SU-DHL-6 (cell line): ENCODE measurements around the gene ESYT2.
A peak's percentile ranks its signal among the peaks of the same experiment; 100 is the strongest.
"Not testable (repeated sequence)": the region's sequence is repeated elsewhere in the genome, so short reads cannot be mapped to it uniquely, and the experiment has no call there.

ENCODE experiments used
- H2AFZ ChIP-seq: fragments of 200-600 bp; sonication (generic); 2 replicates; pipeline ENCODE4 v1.6.1; 2014; ENCODE audit warnings: low read depth, mild to moderate bottlenecking, moderate library complexity, mixed read lengths, antibody characterized with exemption, low read length; ENCODE audit not compliant: severe bottlenecking
- H3F3A ChIP-seq: fragments of 200-600 bp; shearing (Covaris generic); 2 replicates; pipeline ENCODE4 v1.6.0; 2016; ENCODE audit warnings: antibody characterized with exemption, mild to moderate bottlenecking; ENCODE audit not compliant: insufficient read depth
- H3K27ac ChIP-seq: fragments of 200-600 bp; sonication (generic); 2 replicates; pipeline ENCODE4 v1.5.1; 2016; ENCODE audit warnings: low read depth, mild to moderate bottlenecking, low read length, moderate library complexity, mixed read lengths
- H3K27me3 ChIP-seq: fragments of 200-600 bp; sonication (generic), shearing (Covaris generic); 2 replicates; pipeline ENCODE4 v1.6.0; 2014; ENCODE audit warnings: mild to moderate bottlenecking, low read length
- H3K36me3 ChIP-seq: fragments of 200-600 bp; sonication (generic); 2 replicates; pipeline ENCODE4 v1.6.1; 2014; ENCODE audit warnings: mild to moderate bottlenecking, low read length, mixed read lengths
- H3K4me2 ChIP-seq: fragments of 300-600, 200-600 bp; shearing (Covaris generic), sonication (generic); 2 replicates; pipeline ENCODE4 v1.6.0; 2014; ENCODE audit warnings: low read length, low read depth, mild to moderate bottlenecking; ENCODE audit not compliant: poor library complexity, severe bottlenecking
- H3K4me3 ChIP-seq: fragments of 200-600 bp; sonication (generic); 2 replicates; pipeline ENCODE4 v1.5.1; 2014; ENCODE audit warnings: antibody characterized with exemption, low read length, mild to moderate bottlenecking, mixed read lengths; ENCODE audit not compliant: insufficient read depth, poor library complexity, severe bottlenecking
- H3K79me2 ChIP-seq: fragments of 200-600 bp; sonication (generic); 2 replicates; pipeline ENCODE4 v1.6.1; 2014; ENCODE audit warnings: mild to moderate bottlenecking, low read length, moderate library complexity; ENCODE audit not compliant: insufficient read depth
- H3K9ac ChIP-seq: fragments of 200-600 bp; sonication (generic); 2 replicates; pipeline ENCODE4 v1.7.0; 2014; ENCODE audit warnings: mild to moderate bottlenecking, low read length
- H3K9me2 ChIP-seq: fragments of 200-600 bp; sonication (generic); replicated peaks from 2 replicates; pipeline ENCODE4 v1.6.1; 2014; ENCODE audit warnings: low read length; ENCODE audit not compliant: insufficient read depth
- H3K9me3 ChIP-seq: fragments of 200-600 bp; sonication (generic); 2 replicates; pipeline ENCODE4 v1.6.1; 2014; ENCODE audit warnings: low read length, mixed read lengths; ENCODE audit not compliant: insufficient read depth
- H4K20me1 ChIP-seq: fragments of 200-600 bp; sonication (generic); 2 replicates; pipeline ENCODE4 v1.6.1; 2014; ENCODE audit warnings: low read depth, mild to moderate bottlenecking, antibody characterized with exemption, low read length, moderate library complexity, mixed read lengths
- CTCF ChIP-seq: fragments of 200-600 bp; sonication (generic); IDR thresholded peaks from one replicate; pipeline ENCODE4 v1.5.1; 2017; ENCODE audit warnings: antibody characterized with exemption, mild to moderate bottlenecking, low read length, moderate library complexity; ENCODE audit not compliant: insufficient read depth, poor library complexity, severe bottlenecking
- EZH2phosphoT487 ChIP-seq: fragments of 200-600 bp; sonication (generic), shearing (Covaris generic); conservative IDR thresholded peaks from 2 replicates; pipeline ENCODE4 v1.6.1; 2018; ENCODE audit warnings: mild to moderate bottlenecking, antibody characterized with exemption, low read length, moderate library complexity, mixed read lengths

ESYT2 gene

GRCh38 chr7:158863611-158864506 lies 34.5 kb upstream of the ESYT2 start:
- H3K9ac ChIP-seq = no peak overlapping the region
- no peaks in the 10 kb centered on the region for H3K9me2 ChIP-seq
- H3F3A ChIP-seq = no peaks in the 10 kb centered on the region
- no peaks in the 10 kb centered on the region for H4K20me1 ChIP-seq
- TF ChIP-seq CTCF (no peak), EZH2phosphoT487 (no peak)
- no peak overlapping the region for H3K27ac ChIP-seq
- H3K4me2 ChIP-seq = peak overlapping the region; percentile 15
- no peaks in the 10 kb centered on the region for H3K27me3 ChIP-seq
- no peak overlapping the region for H2AFZ ChIP-seq
- H3K9me3 ChIP-seq = no peaks in the 10 kb centered on the region
- no peaks in the 10 kb centered on the region for H3K36me3 ChIP-seq
- no peak overlapping the region for H3K4me3 ChIP-seq
- H3K79me2 ChIP-seq = no peaks in the 10 kb centered on the region

- H3K4me2 ChIP-seq, H3K27me3 ChIP-seq, H3K9me3 ChIP-seq, H2AFZ ChIP-seq, H3K36me3 ChIP-seq, H3K79me2 ChIP-seq, H3K4me3 ChIP-seq, H3K9ac ChIP-seq, H4K20me1 ChIP-seq, H3K9me2 ChIP-seq, H3K27ac ChIP-seq, H3F3A ChIP-seq: not testable (repeated sequence)
Observed at GRCh38 chr7:158862985-158863610, 33.8 kb upstream of the ESYT2 start.

- Histone ChIP-seq H3K79me2 (no peaks in the 10 kb centered on the region), H3K27me3 (no peaks in the 10 kb centered on the region), H3F3A (no peaks in the 10 kb centered on the region), H3K9ac (no peak overlapping the region), H4K20me1 (no peaks in the 10 kb centered on the region), H2AFZ (no peak overlapping the region), H3K27ac (no peak overlapping the region), H3K4me2 (no peak overlapping the region), H3K9me2 (no peaks in the 10 kb centered on the region), H3K36me3 (no peaks in the 10 kb centered on the region), H3K9me3 (no peaks in the 10 kb centered on the region), H3K4me3 (no peak overlapping the region)
- TF ChIP-seq CTCF (no peak), EZH2phosphoT487 (no peak)
Observed at GRCh38 chr7:158861936-158862704, 32.8 kb upstream of the ESYT2 start.
